HepG2 (cell line): ENCODE measurements around the gene CADM2.

Experiments
- CEBPZ ChIP-seq: IDR thresholded peaks from 2 replicates; pipeline ENCODE4 v1.6.1; 2012; ENCODE audit warnings: low read length, improper control_type of control experiment
- EP300 ChIP-seq, 3 experiments: sonication (generic) in 1 of 3; formaldehyde crosslinking in 1 of 3; IDR thresholded peaks; 2 replicates each; pipeline versions ENCODE4 v1.5.1 to v1.6.1; 2011 to 2020; ENCODE audit warnings: low read depth in 2 of 3, low read length in 2 of 3, borderline replicate concordance in 1 of 3, improper control_type of control experiment in 1 of 3, mild to moderate bottlenecking in 1 of 3, missing genetic modification reagents in 1 of 3, moderate library complexity in 1 of 3
- SMAD3 ChIP-seq: sonication (generic); formaldehyde crosslinking; IDR thresholded peaks from 2 replicates; pipeline ENCODE4 v1.4.0; 2020; ENCODE audit warnings: missing genetic modification reagents
- SMARCE1 ChIP-seq: fragments of 450-650 bp; IDR thresholded peaks from 2 replicates; pipeline ENCODE4 v1.6.1; 2017; ENCODE audit warnings: borderline replicate concordance
- ZNF577 ChIP-seq: sonication (generic); formaldehyde crosslinking; IDR thresholded peaks from 2 replicates; pipeline ENCODE4 v1.4.0; 2020; ENCODE audit warnings: mild to moderate bottlenecking, low read depth, missing genetic modification reagents, borderline replicate concordance
- ZNF616 ChIP-seq: sonication (generic); formaldehyde crosslinking; IDR thresholded peaks from 2 replicates; pipeline ENCODE4 v1.5.0; 2020; ENCODE audit warnings: low read depth, mild to moderate bottlenecking, missing genetic modification reagents

GRCh38 chr3:85254738-85255137, 295.9 kb downstream of the CADM2 start:
- no peak for TF ChIP-seq ZNF616 (CRISPR knock-in tag)
- TF ChIP-seq SMARCE1 = no peak
- no peak for TF ChIP-seq SMAD3 (CRISPR knock-in tag)
- TF ChIP-seq EP300 (IDR thresholded peaks at IDR 0.05; ENCODE audit: low read depth in 2 of 2, low read length in 2 of 2) = no peak
- no peak for TF ChIP-seq EP300 (CRISPR knock-in tag; IDR thresholded peaks at IDR 0.05; ENCODE audit: borderline replicate concordance)
- TF ChIP-seq ZNF577 (CRISPR knock-in tag) = no peak
- TF ChIP-seq CEBPZ = no peak
